Keratinocyte (primary cell): ENCODE results near the gene C9orf153. TPM values are rescaled to one million over a fixed set of nuclear protein-coding genes. Genes with fewer than 3 reads are reported as not detected.

Experiments
- DNase-seq: peaks from one replicate; pipeline ENCODE4 v3.0.0-alpha.2; 2011; ENCODE audit warnings: low read depth, missing footprints, low spot score
- FAIRE-seq: peaks from 2 replicates; lab custom pipeline; 2011; peaks lifted over from hg19 to GRCh38; lab: Jason Lieb, UNC
- H2AFZ ChIP-seq: 2 replicates; pipeline ENCODE4 v1.6.0; 2012; ENCODE audit warnings: low read length, control low read depth, inconsistent platforms; ENCODE audit not compliant: control insufficient read depth
- H3K27ac ChIP-seq: 2 replicates; pipeline ENCODE4 v1.5.1; 2011; ENCODE audit warnings: low read length; ENCODE audit not compliant: control insufficient read depth, insufficient read depth
- H3K27me3 ChIP-seq: 3 replicates; pipeline ENCODE4 v1.6.0; 2011; ENCODE audit warnings: low read length; ENCODE audit not compliant: control insufficient read depth, insufficient read depth; ENCODE audit errors: extremely low read depth
- H3K36me3 ChIP-seq, 2 experiments: 2 replicates in 1 of 2; 3 replicates in 1 of 2; pipeline ENCODE4 v1.5.1; 2011; ENCODE audit warnings: low read length in 2 of 2, mild to moderate bottlenecking in 1 of 2; ENCODE audit not compliant: control insufficient read depth in 2 of 2, insufficient read depth in 2 of 2; ENCODE audit errors: extremely low read depth in 1 of 2
- H3K4me1 ChIP-seq: 3 replicates; pipeline ENCODE4 v1.5.1; 2011; ENCODE audit warnings: low read length; ENCODE audit not compliant: control insufficient read depth, insufficient read depth; ENCODE audit errors: extremely low read depth
- H3K4me2 ChIP-seq: 3 replicates; pipeline ENCODE4 v1.6.0; 2011; ENCODE audit warnings: low read depth, low read length; ENCODE audit not compliant: control insufficient read depth, insufficient read depth; ENCODE audit errors: extremely low read depth
- H3K4me3 ChIP-seq, 3 experiments: fragments of 200-600 bp in 1 of 3; sonication (generic) in 1 of 3; 2 replicates in 2 of 3; 3 replicates in 1 of 3; pipeline ENCODE4 v1.5.1; 2011 to 2016; ENCODE audit warnings: low read length in 3 of 3, mild to moderate bottlenecking in 3 of 3, control low read depth in 2 of 3, inconsistent platforms in 1 of 3, low read depth in 1 of 3, mixed read lengths in 1 of 3, mixed run types in 1 of 3, moderate library complexity in 1 of 3; ENCODE audit not compliant: control insufficient read depth in 2 of 3, insufficient read depth in 2 of 3; ENCODE audit errors: extremely low read depth in 1 of 3
- H3K79me2 ChIP-seq: 2 replicates; pipeline ENCODE4 v1.6.0; 2012; ENCODE audit warnings: low read length; ENCODE audit not compliant: control insufficient read depth, insufficient read depth
- H3K9ac ChIP-seq: 3 replicates; pipeline ENCODE4 v1.6.0; 2011; ENCODE audit warnings: low read length; ENCODE audit not compliant: control insufficient read depth, insufficient read depth; ENCODE audit errors: extremely low read depth
- H3K9me1 ChIP-seq: 3 replicates; pipeline ENCODE4 v1.6.0; 2011; ENCODE audit warnings: low read length; ENCODE audit not compliant: control insufficient read depth, insufficient read depth; ENCODE audit errors: extremely low read depth
- H3K9me3 ChIP-seq: 2 replicates; pipeline ENCODE4 v1.5.1; 2012; ENCODE audit warnings: low read depth, low read length; ENCODE audit not compliant: control insufficient read depth
- H4K20me1 ChIP-seq: 3 replicates; pipeline ENCODE4 v1.6.0; 2011; ENCODE audit warnings: low read length; ENCODE audit not compliant: control insufficient read depth, insufficient read depth; ENCODE audit errors: extremely low read depth
- EZH2 ChIP-seq: IDR thresholded peaks from one replicate; pipeline ENCODE4 v1.6.1; 2012; ENCODE audit warnings: inconsistent platforms, mild to moderate bottlenecking, low read length, moderate library complexity
- dilution Hi-C: fragments of 300-500 bp; cut with MboI; formaldehyde crosslinking; loops from one replicate; pipeline ENCODE4 v1.7.0; 2020; ENCODE audit warnings: low sequenced_read_pairs; ENCODE audit not compliant: extremely low pct_ligation_motif_present
- polyA plus RNA-seq, 5 experiments: library from polyadenylated mRNA; depleted of rRNA in 3 of 5; stranded (reverse) in 3 of 5; stranded (forward) in 1 of 5; unstranded in 1 of 5; fragments of >200 nt; gene quantifications; 1 replicate in 1 of 5; 2 replicates in 3 of 5; 3 replicates in 1 of 5; pipeline versions ENCODE4 v1.2.1 to v1.2.3, GENCODE V29; 2011 to 2012; ENCODE audit warnings: missing spikeins in 2 of 5, low read depth in 1 of 5, low replicate concordance in 1 of 5
- TF ChIP-seq, protein P1 (sequence below), 3 experiments: IDR thresholded peaks in 1 of 3; conservative IDR thresholded peaks in 1 of 3; optimal IDR thresholded peaks in 1 of 3; 2 replicates in 2 of 3; 3 replicates in 1 of 3; pipeline versions ENCODE3 to v1.5.1; 2011; ENCODE audit warnings: low read length in 3 of 3, mild to moderate bottlenecking in 3 of 3, moderate library complexity in 2 of 3, control low read depth in 1 of 3, inconsistent platforms in 1 of 3; ENCODE audit not compliant: insufficient read depth in 2 of 3; ENCODE audit errors: extremely low read depth in 1 of 3

The C9orf153 gene
- polyA plus RNA-seq, 1 donor (not counting 4 experiments of a cell fraction or from before 2014, with no cell fraction given) = not detected

DNA sequence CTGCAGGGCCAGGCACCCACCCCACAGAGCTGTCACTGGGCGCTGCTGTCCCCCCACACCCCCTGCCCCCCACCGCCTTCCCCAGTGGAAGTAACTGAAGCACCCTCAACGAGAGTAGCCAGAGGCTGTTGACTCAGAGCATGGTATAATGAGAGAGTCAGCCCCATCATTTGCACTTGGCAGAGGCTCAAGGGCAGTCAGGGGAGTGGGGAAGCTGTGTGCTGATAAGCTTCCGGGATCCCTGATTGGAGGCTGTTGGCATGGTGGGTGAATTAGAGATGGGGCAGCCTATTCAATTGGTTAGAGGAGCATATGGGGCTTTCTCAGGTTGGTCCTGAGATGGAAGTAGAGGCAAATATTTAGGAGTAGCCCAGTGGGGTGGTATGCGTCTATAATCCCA is 83.0 kb downstream of the C9orf153 start:
- Histone ChIP-seq H3K9me1 (no peaks in the 10 kb centered on the region), H3K27me3 (no peaks in the 10 kb centered on the region), H3K27ac (no peak overlapping the region), H3K4me3 (no peak overlapping the region), H3K9ac (no peak overlapping the region), H3K9me3 (no peaks in the 10 kb centered on the region), H3K79me2 (no peaks in the 10 kb centered on the region), H3K4me1 (no peaks in the 10 kb centered on the region), H3K4me2 (no peak overlapping the region), H4K20me1 (no peaks in the 10 kb centered on the region), H3K36me3 (no peaks in the 10 kb centered on the region), H2AFZ (no peak overlapping the region)
- dilution Hi-C loops = no loop called here
- DNase-seq (no peak), FAIRE-seq (no peak)
- TF ChIP-seq EZH2 = no peak
- TF ChIP-seq, protein P1, sequence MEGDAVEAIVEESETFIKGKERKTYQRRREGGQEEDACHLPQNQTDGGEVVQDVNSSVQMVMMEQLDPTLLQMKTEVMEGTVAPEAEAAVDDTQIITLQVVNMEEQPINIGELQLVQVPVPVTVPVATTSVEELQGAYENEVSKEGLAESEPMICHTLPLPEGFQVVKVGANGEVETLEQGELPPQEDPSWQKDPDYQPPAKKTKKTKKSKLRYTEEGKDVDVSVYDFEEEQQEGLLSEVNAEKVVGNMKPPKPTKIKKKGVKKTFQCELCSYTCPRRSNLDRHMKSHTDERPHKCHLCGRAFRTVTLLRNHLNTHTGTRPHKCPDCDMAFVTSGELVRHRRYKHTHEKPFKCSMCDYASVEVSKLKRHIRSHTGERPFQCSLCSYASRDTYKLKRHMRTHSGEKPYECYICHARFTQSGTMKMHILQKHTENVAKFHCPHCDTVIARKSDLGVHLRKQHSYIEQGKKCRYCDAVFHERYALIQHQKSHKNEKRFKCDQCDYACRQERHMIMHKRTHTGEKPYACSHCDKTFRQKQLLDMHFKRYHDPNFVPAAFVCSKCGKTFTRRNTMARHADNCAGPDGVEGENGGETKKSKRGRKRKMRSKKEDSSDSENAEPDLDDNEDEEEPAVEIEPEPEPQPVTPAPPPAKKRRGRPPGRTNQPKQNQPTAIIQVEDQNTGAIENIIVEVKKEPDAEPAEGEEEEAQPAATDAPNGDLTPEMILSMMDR (optimal IDR thresholded peaks at IDR 0.05 in 1 of 3, IDR thresholded peaks at IDR 0.05 in 1 of 3, conservative IDR thresholded peaks at IDR 0.05 in 1 of 3; ENCODE audit: extremely low read depth in 1 of 3, insufficient read depth in 2 of 3, low read length in 3 of 3) = no peak

DNA sequence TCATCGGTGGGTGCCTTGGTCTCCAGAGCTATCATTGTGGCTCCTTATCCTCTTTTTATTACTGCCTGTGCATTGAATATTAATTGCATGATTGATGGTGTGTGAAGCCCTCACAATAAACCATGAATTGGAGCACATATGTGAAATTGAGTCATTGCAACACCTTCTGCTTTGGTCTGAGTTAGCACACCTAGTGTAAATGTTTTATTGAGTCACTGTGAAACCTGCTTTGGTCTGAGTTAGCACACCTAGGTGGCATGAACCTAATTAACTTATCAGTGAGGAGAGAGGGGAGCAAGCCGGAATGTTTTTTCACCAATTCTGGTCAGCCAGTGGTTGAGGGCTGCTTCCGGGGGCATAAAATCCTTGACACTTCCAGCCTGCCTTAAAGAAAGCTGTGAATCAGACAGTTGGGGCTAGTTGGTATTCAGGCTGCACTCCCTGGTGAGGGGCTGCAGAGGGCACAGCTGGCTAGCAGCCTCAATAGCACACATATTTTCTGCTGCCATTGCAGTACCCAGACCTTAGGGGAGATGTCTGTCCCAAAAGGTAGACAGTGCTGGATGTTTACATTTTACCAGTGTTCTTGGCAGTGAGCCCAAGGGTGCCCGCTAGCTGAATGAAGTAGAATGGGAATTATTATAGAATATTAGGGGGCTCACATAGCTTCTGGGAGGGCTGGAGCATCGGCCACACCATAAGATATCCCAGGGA is 83.6 kb downstream of the C9orf153 start:
- DNase-seq (no peak), FAIRE-seq (no peak)
- TF ChIP-seq, protein P1 (optimal IDR thresholded peaks at IDR 0.05 in 1 of 3, IDR thresholded peaks at IDR 0.05 in 1 of 3, conservative IDR thresholded peaks at IDR 0.05 in 1 of 3; ENCODE audit: extremely low read depth in 1 of 3, insufficient read depth in 2 of 3, low read length in 3 of 3) = no peak
- no peak for TF ChIP-seq EZH2
- no peaks in the 10 kb centered on the region for H3K9me1 ChIP-seq
- H3K79me2 ChIP-seq = no peaks in the 10 kb centered on the region
- no peaks in the 10 kb centered on the region for H3K36me3 ChIP-seq
- H3K9me3 ChIP-seq = no peaks in the 10 kb centered on the region
- H3K9ac ChIP-seq = no peak overlapping the region
- H3K4me1 ChIP-seq = no peaks in the 10 kb centered on the region
- dilution Hi-C loops = no loop called here
- no peak overlapping the region for H3K27ac ChIP-seq
- no peak overlapping the region for H2AFZ ChIP-seq
- H3K4me3 ChIP-seq = no peak overlapping the region
- H3K27me3 ChIP-seq = no peaks in the 10 kb centered on the region
- H3K4me2 ChIP-seq = no peak overlapping the region
- no peaks in the 10 kb centered on the region for H4K20me1 ChIP-seq
